ENCODE measurements around the gene CXADR.

DNA sequence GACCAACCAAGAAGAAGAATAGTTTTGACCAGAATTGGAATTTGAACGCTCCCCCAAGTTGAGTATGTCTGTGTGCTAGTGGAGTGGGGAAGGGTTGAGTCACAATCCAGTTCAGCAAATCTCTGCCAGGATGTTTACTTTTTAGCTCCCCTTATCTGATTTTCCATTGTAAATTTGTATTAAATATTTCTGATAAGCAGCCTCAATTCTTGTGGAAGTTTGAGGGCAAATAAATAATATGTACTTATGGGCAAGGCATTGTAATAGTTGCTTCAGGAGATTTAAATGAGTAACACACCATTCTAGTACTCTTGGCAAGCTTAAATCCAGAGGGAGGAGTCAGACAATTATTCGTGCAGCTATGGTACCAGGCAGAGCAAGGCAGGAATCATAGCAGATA lies 14.4 kb downstream of the CXADR start:
- TF ChIP-seq, protein P1, sequence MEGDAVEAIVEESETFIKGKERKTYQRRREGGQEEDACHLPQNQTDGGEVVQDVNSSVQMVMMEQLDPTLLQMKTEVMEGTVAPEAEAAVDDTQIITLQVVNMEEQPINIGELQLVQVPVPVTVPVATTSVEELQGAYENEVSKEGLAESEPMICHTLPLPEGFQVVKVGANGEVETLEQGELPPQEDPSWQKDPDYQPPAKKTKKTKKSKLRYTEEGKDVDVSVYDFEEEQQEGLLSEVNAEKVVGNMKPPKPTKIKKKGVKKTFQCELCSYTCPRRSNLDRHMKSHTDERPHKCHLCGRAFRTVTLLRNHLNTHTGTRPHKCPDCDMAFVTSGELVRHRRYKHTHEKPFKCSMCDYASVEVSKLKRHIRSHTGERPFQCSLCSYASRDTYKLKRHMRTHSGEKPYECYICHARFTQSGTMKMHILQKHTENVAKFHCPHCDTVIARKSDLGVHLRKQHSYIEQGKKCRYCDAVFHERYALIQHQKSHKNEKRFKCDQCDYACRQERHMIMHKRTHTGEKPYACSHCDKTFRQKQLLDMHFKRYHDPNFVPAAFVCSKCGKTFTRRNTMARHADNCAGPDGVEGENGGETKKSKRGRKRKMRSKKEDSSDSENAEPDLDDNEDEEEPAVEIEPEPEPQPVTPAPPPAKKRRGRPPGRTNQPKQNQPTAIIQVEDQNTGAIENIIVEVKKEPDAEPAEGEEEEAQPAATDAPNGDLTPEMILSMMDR (IDR thresholded peaks at IDR 0.05; ENCODE audit: low read depth, low read length) = no peak
- no peak for TF ChIP-seq EZH2phosphoT487 (IDR thresholded peaks at IDR 0.05; ENCODE audit: low read depth)

Measured in OCI-LY3 (cell line).